GM18517 (cell line): ENCODE data around the gene RGS3.
"Not testable (repeated sequence)": the region's sequence is repeated elsewhere in the genome, so short reads cannot be mapped to it uniquely, and the experiment has no call there.

Source experiments
- ATAC-seq: cut with Tn5 transposase; IDR thresholded peaks from one replicate; pipeline ENCODE4 v1.9.1; 2021; ENCODE audit warnings: mild to moderate bottlenecking, moderate library complexity; ENCODE audit not compliant: unreplicated experiment

RGS3 gene

GRCh38 chr9:113463418-113464285, at the start of gene RGS3:
Gene RGS3, plus strand, starts transcription at chr9:113463727. Its CDS starts 76 bp downstream, at chr9:113463803.
- no peak for ATAC-seq

- ATAC-seq: peak; percentile 95
These were observed 47.3 kb upstream of the RGS3 start for GRCh38 chr9:113416149-113416721.

- ATAC-seq: no peak
These were observed 46.2 kb upstream of the RGS3 start for GRCh38 chr9:113417370-113417769.

GRCh38 chr9:113421726-113422125, 41.8 kb upstream of the RGS3 start:
- ATAC-seq: no peak

GRCh38 chr9:113425072-113425471, 38.5 kb upstream of the RGS3 start:
- no peak for ATAC-seq

- ATAC-seq: no peak
These were observed 36.8 kb upstream of the RGS3 start for GRCh38 chr9:113426701-113427100.

- no peak for ATAC-seq
These were observed 35.9 kb upstream of the RGS3 start for GRCh38 chr9:113427629-113428028.

GRCh38 chr9:113428062-113428615, 35.4 kb upstream of the RGS3 start:
- no peak for ATAC-seq

GRCh38 chr9:113431191-113431590, 32.3 kb upstream of the RGS3 start:
- no peak for ATAC-seq

GRCh38 chr9:113436728-113437515, 26.6 kb upstream of the RGS3 start:
- no peak for ATAC-seq

GRCh38 chr9:113437716-113438115, 25.8 kb upstream of the RGS3 start:
- ATAC-seq: not testable (repeated sequence)

GRCh38 chr9:113444736-113445135, 18.8 kb upstream of the RGS3 start:
- no peak for ATAC-seq

GRCh38 chr9:113446323-113446740, 17.2 kb upstream of the RGS3 start:
- no peak for ATAC-seq

- no peak for ATAC-seq
These were observed 14.2 kb upstream of the RGS3 start for GRCh38 chr9:113449376-113449775.

- no peak for ATAC-seq
These were observed 11.4 kb upstream of the RGS3 start for GRCh38 chr9:113452113-113452605.

- no peak for ATAC-seq
These were observed 8.4 kb upstream of the RGS3 start for GRCh38 chr9:113454914-113455761.

- ATAC-seq: no peak
These were observed 7.3 kb upstream of the RGS3 start for GRCh38 chr9:113456235-113456634.

GRCh38 chr9:113461285-113461684, 2.2 kb upstream of the RGS3 start:
- ATAC-seq: no peak

- ATAC-seq: no peak
These were observed 1.6 kb upstream of the RGS3 start for GRCh38 chr9:113461943-113462342.

- no peak for ATAC-seq
These were observed 693 bp upstream of the RGS3 start for GRCh38 chr9:113462781-113463286.
